GM19397 (cell line): ENCODE results near the gene CEACAM18.
A peak's percentile ranks its signal among the peaks of the same experiment; 100 is the strongest.

Experiments used
- ATAC-seq: cut with Tn5 transposase; IDR thresholded peaks from one replicate; pipeline ENCODE4 v1.9.1; 2021; ENCODE audit warnings: mild to moderate bottlenecking, moderate library complexity; ENCODE audit not compliant: unreplicated experiment

CEACAM18 gene

DNA sequence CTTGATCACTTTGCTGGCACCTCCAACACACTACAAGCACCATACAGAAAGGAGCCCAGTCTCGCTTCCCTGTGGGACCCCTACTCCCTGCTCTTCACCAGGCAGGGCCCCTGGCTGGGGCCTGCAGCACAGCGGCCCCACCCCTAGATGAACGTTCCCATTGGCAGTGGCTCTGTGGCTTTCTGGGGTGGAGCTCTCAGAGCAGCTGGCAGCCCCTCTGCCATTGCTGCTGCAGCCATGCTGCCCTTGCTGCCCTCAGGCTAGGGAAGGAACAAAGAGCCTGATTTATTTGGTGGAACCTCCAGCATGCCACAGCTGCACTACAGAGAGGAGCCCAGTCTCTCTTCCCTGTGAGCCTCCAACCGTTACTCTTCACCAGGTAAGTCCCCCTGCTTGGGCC is 47.3 kb downstream of the CEACAM18 start:
- no peak for ATAC-seq

- no peak for ATAC-seq
Observed at GRCh38 chr19:51529301-51529700, 51.0 kb downstream of the CEACAM18 start.

GRCh38 chr19:51530616-51531015 is 52.3 kb downstream of the CEACAM18 start:
- no peak for ATAC-seq

- ATAC-seq = peak; percentile 83
Observed at GRCh38 chr19:51531349-51532315, 53.3 kb downstream of the CEACAM18 start, which contains the start of gene SIGLEC6. Gene SIGLEC6, minus strand, starts transcription at chr19:51531670. Its CDS starts 22 bp downstream, at chr19:51531648.

DNA sequence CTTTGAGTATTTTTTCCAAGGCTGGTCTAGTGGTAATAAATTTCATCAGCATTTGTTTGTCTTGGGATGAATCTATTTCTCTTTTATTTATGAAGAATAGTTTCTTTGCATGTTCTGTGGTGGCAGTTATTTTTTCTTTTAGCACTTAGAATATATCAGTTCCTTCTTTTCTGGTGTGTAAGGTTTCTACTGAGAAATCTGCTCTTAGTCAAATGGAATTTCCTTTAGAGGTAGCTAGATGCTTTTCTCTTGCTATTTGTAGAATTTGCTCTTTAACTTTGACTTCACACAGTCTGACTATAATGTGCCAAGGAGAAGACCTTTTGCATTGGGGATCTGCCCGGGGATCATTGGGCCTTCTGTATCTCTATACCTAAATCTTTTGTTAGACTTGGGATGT is 57.2 kb downstream of the CEACAM18 start:
- ATAC-seq = no peak

DNA sequence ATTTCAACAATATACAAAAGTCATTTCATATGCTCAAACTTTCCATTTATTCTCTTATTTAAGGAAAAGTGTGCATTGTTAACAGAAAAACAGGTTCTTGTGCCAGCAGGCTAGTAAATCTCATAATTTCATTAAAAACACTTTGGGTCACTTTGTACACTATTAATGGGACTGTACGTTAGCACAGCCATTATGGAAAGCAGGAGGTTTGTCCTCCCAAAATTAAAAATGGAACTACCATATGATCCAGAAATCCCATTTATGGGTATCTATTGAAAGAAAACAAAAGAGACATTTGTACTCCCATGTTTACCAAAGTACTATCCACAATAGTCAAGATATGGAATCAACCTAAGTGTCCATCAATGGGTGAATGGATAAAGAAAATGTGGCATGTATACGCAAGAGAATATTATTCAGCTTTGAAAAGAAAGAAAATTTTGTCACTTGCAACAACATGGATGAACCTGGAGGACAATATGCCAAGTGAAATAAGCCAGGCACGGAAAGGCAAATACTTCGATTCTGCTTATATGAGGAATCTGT is 61.6 kb downstream of the CEACAM18 start:
- no peak for ATAC-seq
